GM18498 (cell line): ENCODE data around the gene FAM98B.
"Not testable (repeated sequence)": the region's sequence is repeated elsewhere in the genome, so short reads cannot be mapped to it uniquely, and the experiment has no call there.

Source experiments
- ATAC-seq: cut with Tn5 transposase; IDR thresholded peaks from one replicate; pipeline ENCODE4 v1.9.1; 2021; ENCODE audit warnings: mild to moderate bottlenecking, moderate library complexity; ENCODE audit not compliant: unreplicated experiment

FAM98B gene

DNA sequence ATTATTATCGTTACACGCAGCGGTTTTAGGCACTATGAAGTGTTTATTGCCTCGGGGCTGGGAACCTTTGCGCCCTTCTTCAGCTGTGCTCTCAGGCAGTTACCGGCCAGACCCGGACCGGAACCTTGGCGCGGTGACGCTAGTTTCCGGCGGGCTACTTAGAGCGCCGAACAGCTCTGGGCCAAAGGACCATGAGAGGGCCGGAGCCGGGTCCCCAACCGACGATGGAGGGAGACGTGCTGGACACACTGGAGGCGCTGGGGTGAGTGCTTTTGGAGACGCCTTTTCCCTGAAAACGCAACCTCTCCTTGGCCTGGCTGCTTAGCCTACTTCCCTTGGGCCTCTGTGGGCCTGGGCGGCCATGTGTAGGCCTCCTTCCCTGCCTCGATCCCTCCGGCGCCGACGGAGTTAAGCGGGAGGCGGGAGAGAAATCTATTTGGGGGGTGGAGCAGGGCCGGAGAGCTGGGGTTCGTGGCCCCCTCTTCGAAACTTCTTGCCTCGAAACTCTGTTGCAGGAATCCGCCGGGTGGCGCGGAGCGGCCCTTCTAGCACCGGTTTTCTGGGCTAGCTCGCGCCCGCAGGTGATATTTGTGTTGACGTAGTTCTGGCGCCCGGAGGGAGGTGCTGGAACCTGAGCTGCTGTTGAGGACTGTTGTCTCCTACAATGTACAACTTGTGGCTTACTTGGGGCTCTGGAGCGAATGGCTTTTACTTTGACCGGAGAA lies at the start of gene FAM98B:
Gene FAM98B (plus strand): TSS at position 157 of the 725 bp plus-strand sequence. CDS start 35 bp downstream, at position 192.
- ATAC-seq: peak; percentile 93

- no peak for ATAC-seq
These were observed 47.5 kb upstream of the FAM98B start for GRCh38 chr15:38406436-38406835.

GRCh38 chr15:38408576-38408975 lies 45.4 kb upstream of the FAM98B start:
- ATAC-seq: no peak

GRCh38 chr15:38411902-38412301 lies 42.0 kb upstream of the FAM98B start:
- no peak for ATAC-seq

DNA sequence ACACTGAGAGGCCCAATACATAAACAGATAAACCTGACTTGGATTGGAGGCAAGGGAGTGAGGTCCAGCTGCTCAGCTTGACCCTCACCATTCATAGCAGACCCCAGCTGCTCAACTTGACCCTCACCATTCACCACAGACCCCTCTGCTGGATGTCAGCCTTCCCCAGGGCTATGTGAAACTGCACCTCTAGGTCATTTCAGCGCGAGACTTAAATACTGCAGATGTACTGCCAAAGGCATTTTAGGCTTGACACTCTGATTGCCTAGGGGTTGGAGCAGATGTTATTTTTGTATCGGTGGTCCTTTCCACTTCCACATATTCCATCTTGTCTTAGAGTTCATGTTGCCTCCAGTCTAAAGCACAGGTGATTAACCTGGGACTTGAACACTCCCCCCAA lies 41.5 kb upstream of the FAM98B start:
- ATAC-seq: no peak

GRCh38 chr15:38414357-38414756 lies 39.6 kb upstream of the FAM98B start:
- ATAC-seq: no peak

GRCh38 chr15:38421069-38421690 lies 32.7 kb upstream of the FAM98B start:
- ATAC-seq: no peak

DNA sequence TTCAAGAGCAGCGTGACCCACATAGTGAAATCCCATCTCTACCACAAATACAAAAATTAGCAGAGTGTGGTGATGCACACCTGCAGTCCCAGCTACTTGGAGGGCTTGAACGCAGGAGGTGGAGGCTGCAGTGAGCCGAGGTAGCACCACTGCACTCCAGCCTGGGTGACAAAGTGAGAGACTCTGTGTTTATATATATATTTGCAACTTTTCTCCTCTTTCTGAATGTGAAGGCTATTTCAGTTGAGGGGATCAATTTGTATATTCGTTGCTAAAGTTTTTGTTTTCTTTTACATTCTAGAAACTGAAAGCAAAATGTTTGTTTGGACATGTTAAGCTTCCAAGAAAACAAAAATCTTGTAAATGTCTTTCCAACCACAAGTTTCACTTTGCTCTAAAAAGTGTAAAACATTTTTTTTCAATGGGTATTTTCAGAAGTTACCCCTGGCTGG lies 29.8 kb upstream of the FAM98B start:
- ATAC-seq: peak; percentile 78

- no peak for ATAC-seq
These were observed 28.7 kb upstream of the FAM98B start for GRCh38 chr15:38425269-38425668.

GRCh38 chr15:38427380-38427779 lies 26.5 kb upstream of the FAM98B start:
- no peak for ATAC-seq

DNA sequence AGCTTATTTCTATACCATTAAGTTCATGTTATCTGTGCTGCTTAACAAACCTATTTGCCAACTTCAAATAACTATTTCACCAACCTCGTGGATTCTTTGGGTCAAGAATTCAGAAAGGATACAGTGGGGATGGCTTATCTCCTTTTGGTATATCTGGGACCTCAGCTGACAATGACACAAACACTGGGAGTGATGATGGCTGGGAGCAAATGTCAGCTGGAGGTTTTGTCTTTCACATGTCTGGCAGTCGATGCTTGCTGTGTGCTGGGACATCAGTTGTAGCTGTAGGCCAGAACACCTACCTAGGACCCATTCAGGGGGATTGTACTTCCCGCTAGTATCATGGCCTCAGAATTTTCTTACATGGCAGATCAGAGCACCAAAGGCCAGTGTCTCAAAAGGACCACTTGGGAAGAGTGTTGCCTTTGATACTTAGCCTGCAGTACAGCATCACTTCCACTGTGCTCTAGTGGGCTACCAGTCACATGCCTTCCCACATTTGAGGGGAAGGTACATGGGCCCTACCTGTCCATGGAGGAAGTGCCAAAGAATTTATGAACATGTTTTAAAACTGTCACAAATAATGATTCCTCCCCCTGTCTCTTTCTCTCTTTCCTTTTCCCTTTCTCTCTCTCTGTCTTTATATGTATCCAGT lies 23.7 kb upstream of the FAM98B start:
- ATAC-seq: no peak

DNA sequence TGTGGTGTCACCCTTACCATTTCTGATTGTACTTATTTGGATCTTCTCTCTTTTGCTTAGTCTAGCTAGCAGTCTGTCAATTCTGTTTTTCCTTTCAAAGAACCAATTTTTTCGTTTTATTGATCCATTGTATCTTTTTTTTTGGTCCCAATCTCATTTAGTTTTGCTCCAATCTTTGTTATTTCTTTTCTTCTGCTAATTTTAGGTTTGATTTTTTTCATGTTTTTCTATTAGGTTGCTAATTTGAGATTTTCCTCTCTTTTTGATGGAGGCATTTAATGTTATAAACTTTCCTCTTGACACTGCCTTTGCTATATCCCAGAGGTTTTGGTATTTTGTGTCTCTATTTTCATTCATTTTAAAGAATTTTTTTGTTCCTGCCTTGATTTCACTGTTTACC lies 16.9 kb upstream of the FAM98B start:
- ATAC-seq: no peak

GRCh38 chr15:38437603-38438002 lies 16.3 kb upstream of the FAM98B start:
- not testable (repeated sequence) for ATAC-seq

DNA sequence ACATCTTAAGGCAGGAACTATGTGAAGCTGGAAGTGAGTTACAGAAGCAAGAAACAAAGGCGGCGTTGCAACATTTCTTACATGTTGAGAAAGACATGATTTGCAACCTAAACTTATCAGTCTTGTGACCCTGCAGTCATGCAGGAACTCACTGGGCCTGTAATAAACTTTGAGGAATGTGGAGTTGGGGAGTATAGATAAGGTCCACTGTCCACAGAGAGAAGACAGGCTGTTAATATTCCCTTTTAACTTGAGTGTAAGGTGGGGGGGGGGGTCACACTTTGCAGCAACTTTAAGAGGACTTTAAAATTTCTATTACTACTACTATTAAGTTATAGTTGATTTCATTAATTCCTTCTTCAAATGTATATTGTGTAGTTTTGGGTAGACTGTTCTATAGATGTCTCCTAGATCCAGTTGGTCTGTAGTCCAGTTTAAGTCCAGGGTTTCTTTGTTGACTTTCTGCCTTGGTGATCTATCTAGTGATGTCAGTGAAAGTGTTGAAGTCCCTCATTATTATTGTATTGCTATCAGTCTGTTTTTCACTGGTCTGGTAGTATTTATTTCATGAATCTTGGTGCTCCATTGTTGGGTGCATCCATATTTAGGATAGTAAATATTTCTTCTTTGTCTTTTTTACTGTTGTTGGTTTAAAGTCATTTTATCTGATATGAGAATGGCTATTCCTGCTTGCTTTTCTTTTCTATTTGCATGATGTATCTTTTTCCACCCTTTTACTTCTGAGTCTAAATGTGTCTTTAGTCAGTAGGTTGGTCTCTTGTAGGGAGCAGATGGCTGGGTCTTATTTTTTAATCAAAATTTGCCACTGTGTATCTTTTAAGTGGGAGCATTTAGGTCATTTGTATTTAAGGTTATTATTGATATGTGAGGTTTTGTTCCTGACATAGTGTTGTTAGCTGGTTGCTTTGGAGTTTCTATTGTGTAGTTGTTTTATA lies 15.6 kb upstream of the FAM98B start:
- no peak for ATAC-seq

DNA sequence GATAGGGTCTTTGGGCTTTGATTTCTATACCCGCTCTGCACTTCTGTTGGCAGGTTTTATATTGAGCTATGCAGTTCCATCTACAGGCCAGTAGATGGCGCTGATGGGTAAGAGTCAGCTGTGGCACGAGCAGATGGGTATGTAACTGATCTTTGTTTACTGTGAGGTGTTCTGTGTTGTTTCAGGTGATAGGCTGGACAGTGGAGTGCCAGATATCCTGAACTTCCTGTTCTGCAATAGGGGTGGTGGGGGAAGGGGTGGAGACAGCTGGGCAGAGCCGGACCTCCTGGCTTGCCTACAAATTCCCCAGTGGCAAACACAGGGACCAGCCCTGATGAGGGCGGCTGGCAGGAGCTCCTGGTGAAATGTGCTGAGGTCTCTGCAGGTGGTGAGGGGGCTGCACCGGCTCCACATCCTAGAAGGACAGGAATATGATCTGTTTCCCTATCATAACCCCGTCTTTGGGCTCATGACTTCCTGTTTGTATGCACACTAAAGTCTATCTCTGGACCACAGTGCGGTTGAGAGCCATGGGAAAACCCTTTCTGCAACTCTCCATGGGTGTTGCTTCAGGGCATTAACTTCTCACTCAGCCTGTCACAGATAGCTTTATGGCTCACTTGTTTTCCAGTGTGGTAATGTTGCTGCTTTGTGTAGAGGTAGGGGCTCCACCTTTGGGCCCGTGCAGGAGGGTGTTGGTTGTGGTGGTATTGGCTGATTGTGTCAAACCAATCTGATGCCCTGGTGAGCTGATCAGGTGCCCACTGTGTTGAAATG lies 13.4 kb upstream of the FAM98B start:
- ATAC-seq: peak; percentile 83

DNA sequence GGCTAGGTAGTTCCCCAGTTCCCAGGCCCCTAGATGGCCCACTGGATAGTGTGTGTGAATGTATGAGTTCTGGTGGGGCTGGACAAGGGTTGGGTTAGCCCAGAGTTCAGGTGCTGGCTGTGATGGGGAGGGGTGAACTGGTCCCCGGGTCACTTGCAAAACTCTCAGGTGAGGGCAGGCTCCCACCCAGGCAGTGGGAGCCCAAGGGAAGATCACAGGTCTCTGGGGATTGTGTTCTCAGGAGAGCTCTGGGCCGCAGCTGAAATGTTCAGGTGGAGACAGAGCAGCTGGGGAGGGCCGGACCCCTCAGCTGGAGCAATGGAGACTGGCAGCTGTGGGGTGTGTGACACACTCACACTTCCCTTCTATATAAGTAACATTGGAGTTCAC lies 12.8 kb upstream of the FAM98B start:
- no peak for ATAC-seq

DNA sequence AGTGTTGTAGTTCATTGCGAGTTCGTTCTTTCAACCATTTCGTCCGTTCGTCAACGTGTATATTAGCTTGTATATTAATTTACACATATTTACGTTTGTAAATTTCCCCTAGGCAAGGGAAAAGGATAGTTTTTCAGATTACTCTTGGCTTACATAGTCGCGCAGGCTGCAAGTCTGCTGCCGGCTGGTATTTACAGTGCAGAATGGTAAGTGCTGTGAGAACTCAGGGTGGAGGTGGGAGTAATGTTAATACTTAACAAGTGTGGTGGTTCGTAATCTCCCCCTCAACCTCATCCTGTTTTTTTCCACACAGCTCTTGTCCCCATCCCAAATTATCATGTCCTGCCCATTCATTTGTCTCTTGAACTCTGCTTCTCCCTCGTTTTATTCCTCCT lies 766 bp downstream of the FAM98B start:
- ATAC-seq: peak; percentile 8

DNA sequence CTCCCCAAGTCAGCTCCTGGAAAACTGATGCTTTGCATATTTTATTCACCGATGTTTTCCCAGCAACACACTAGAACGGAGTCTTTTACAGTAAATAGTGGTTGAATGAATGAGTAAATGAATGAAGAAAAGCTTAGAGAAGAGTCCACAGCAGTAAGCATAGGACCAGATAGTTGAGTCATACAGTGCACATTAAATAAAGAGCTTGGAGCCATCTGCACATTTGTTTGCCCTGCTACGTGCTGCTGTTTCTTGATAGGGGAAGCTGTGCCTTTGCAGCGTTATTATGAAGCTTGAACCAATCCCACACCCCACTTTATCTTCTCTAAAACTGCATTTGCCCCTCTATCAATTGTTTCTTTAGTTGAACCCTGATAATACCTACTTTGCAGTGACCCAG lies 1.2 kb downstream of the FAM98B start:
- ATAC-seq: no peak

GRCh38 chr15:38458646-38459045 lies 4.7 kb downstream of the FAM98B start:
- ATAC-seq: no peak

GRCh38 chr15:38459480-38459879 lies 5.6 kb downstream of the FAM98B start:
- no peak for ATAC-seq
